AG04450 (cell line): ENCODE results near the gene C9orf50. TPM values are rescaled to one million over a fixed set of nuclear protein-coding genes. Genes with fewer than 3 reads are reported as not detected.
"Not testable (repeated sequence)": the region's sequence is repeated elsewhere in the genome, so short reads cannot be mapped to it uniquely, and the experiment has no call there.

Experiments used
- CTCF ChIA-PET: fragments of 300-600, 350-600 bp; formaldehyde crosslinking; extraction: SDS; loops from one replicate; lab custom pipeline; 2022; ENCODE audit warnings: antibody characterized with exemption, inconsistent platforms; lab: Charles Lee
- POLR2A ChIA-PET: fragments of 350-600 bp; formaldehyde crosslinking; extraction: SDS; loops from one replicate; lab custom pipeline; 2021; ENCODE audit warnings: antibody characterized with exemption, inconsistent platforms; lab: Yijun Ruan, JAX
- DNase-seq: peaks from one replicate; pipeline ENCODE4 v3.0.0-alpha.2; 2011; ENCODE audit warnings: low read depth, low spot score
- H3K27ac ChIP-seq: one replicate; pipeline ENCODE4 v1.5.1; 2012; ENCODE audit warnings: low read depth, low read length, control low read depth
- H3K27me3 ChIP-seq: one replicate; pipeline ENCODE4 v1.6.0; 2012; ENCODE audit warnings: low read length; ENCODE audit not compliant: control insufficient read depth, insufficient read depth
- H3K4me3 ChIP-seq: 2 replicates; pipeline ENCODE4 v1.5.1; 2011; ENCODE audit warnings: mild to moderate bottlenecking, low read depth, low read length, control low read depth
- H3K9me3 ChIP-seq: 2 replicates; pipeline ENCODE4 v1.5.1; 2012; ENCODE audit warnings: low read length; ENCODE audit not compliant: control insufficient read depth, insufficient read depth
- CTCF ChIP-seq: IDR thresholded peaks from 2 replicates; pipeline ENCODE4 v1.5.1; 2011; ENCODE audit warnings: low read depth, low read length, control low read depth, inconsistent platforms
- polyA plus RNA-seq: library from polyadenylated mRNA; depleted of rRNA; stranded (reverse); fragments of >200 nt; gene quantifications from 2 replicates; pipeline ENCODE4 v1.2.3, GENCODE V29; 2011

C9orf50 gene
- polyA plus RNA-seq, 1 experiment: 0.30 TPM

DNA sequence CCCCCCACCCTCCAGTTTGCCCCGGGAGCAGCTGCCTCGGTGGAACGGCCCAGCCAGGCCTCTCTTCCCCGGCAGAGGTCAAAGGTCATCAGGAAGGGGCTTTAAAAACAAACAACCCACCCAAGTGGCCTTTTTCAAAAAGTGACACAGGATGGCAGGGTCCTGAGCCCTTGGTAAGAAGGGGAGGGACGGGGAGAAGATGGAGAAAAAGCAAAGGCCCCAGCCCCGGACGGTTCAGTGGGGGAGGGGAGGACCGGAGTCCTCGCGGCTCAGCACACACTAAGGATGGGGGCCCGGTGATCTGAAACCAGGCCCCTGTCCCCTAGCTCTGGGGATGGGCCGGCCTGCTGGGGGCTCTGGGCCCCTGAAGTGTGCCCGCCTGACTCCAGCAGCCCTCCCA, 45.7 kb upstream of the C9orf50 start:
- Histone ChIP-seq H3K27ac (no peak overlapping the region), H3K27me3 (no peaks in the 10 kb centered on the region), H3K9me3 (no peaks in the 10 kb centered on the region; the same call in 1 of the 2 replicates), H3K4me3 (peak overlapping the region; percentile 75)
- TF ChIP-seq CTCF: no peak
- DNase-seq: no peak
- ChIA-PET POLR2A (interaction anchor here (0.6 to 0.7 kb wide), 2 partner anchors 16 to 31 kb away, joined by 3 read pairs; no protein-coding TSS in a partner anchor), CTCF (interaction anchor here (0.9 to 1.1 kb wide), 2 partner anchors 59 to 60 kb away, joined by 3 to 6 read pairs; no protein-coding TSS in a partner anchor)

GRCh38 chr9:129665814-129666520, 45.1 kb upstream of the C9orf50 start:
- no peak for TF ChIP-seq CTCF
- Histone ChIP-seq H3K27ac (no peak overlapping the region), H3K4me3 (peak overlapping the region; percentile 75), H3K27me3 (no peaks in the 10 kb centered on the region), H3K9me3 (no peaks in the 10 kb centered on the region; the same call in 1 of the 2 replicates)
- ChIA-PET CTCF (interaction anchor here (0.9 to 1.1 kb wide), 2 partner anchors 60 to 61 kb away, joined by 3 to 6 read pairs; no protein-coding TSS in a partner anchor), POLR2A (interaction anchor here (0.6 to 1.0 kb wide), 3 partner anchors 15 to 46 kb away, joined by 3 to 4 read pairs (median 3); no protein-coding TSS in a partner anchor)
- DNase-seq: no peak

DNA sequence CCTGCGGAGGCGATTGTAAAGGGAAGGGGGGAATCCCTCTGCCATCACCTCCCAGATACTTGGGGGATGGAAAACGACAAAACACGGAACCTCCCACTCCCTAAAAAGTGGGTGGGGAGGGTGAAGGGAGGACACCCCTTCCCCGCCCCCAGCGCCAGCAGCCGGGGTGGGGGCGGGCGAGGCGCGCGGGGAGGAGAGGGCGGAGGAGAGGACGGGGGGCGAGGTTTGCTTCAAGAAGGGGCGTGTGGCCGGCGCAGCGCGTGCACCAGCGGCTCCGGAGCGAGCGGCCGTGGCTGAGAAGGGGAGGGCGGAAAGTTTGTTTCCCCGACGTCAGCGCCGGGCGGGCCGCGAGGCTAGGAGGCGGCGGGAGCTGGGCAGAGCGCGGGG, 44.5 kb upstream of the C9orf50 start, which contains the start of gene PRRX2:
TSS of gene PRRX2 (plus strand) at position 259 of the 387 bp plus-strand sequence. CDS start 221 bp downstream, outside the sequence.
- CTCF ChIA-PET: interaction anchor here (1.1 kb wide), 1 partner anchor 62 kb away, joined by 6 read pairs; no protein-coding TSS in a partner anchor
- Histone ChIP-seq H3K9me3 (no peaks in the 10 kb centered on the region; the same call in 1 of the 2 replicates), H3K27ac (no peak within 1 kb of the TSS), H3K4me3 (peak within 1 kb of the TSS; percentile 75), H3K27me3 (no peaks in the 10 kb centered on the region)
- DNase-seq: no peak
- no peak for TF ChIP-seq CTCF
- POLR2A ChIA-PET: interaction anchor here (1.0 kb wide), 1 partner anchor 47 kb away, joined by 4 read pairs; no protein-coding TSS in a partner anchor

- Histone ChIP-seq H3K4me3 (peak overlapping the region; percentile 75), H3K27me3 (no peaks in the 10 kb centered on the region), H3K9me3 (no peaks in the 10 kb centered on the region; the same call in 1 of the 2 replicates), H3K27ac (no peak overlapping the region)
- CTCF ChIA-PET: no interaction called here
- TF ChIP-seq CTCF: no peak
- POLR2A ChIA-PET: interaction anchor here (0.6 to 1.0 kb wide), 2 partner anchors 47 to 529 kb away, joined by 3 to 4 read pairs; no protein-coding TSS in a partner anchor
- no peak for DNase-seq
Measured at GRCh38 chr9:129664746-129665388, 44.0 kb upstream of the C9orf50 start.

GRCh38 chr9:129662239-129662638, 41.3 kb upstream of the C9orf50 start:
- POLR2A ChIA-PET, DNase-seq, H3K9me3 ChIP-seq, H3K4me3 ChIP-seq, H3K27ac ChIP-seq, H3K27me3 ChIP-seq: not testable (repeated sequence)
- CTCF ChIA-PET: interaction anchor here (0.6 to 2.0 kb wide), 5 partner anchors 20 to 489 kb away, joined by 3 to 9 read pairs (median 3); no protein-coding TSS in a partner anchor
